ENCODE measurements around the gene RCCD1. TPM values are rescaled to one million over a fixed set of nuclear protein-coding genes. Genes with fewer than 3 reads are reported as not detected.

Gene RCCD1
- total and polyA plus RNA-seq, 5 experiments from 2014 or later: 2.2 to 15.8 (median 4.7) TPM

GRCh38 chr15:90982135-90982534 is 27.5 kb downstream of the RCCD1 start:
- Mint-ChIP-seq H3K9me3 (no peaks in the 10 kb centered on the region), H3K36me3 (peaks cover 0 to 6% (median 0%) of the 10 kb centered on the region in 3 donors), H3K4me1 (peaks cover 0 to 11% (median 0%) of the 10 kb centered on the region in 4 donors), H3K4me3 (no peak overlapping the region), H3K27me3 (no peaks in the 10 kb centered on the region), H3K27ac (no peak overlapping the region)
- no peak for ATAC-seq
- POLR2A ChIA-PET: no interaction called here
- DNase-seq: no peak

DNA sequence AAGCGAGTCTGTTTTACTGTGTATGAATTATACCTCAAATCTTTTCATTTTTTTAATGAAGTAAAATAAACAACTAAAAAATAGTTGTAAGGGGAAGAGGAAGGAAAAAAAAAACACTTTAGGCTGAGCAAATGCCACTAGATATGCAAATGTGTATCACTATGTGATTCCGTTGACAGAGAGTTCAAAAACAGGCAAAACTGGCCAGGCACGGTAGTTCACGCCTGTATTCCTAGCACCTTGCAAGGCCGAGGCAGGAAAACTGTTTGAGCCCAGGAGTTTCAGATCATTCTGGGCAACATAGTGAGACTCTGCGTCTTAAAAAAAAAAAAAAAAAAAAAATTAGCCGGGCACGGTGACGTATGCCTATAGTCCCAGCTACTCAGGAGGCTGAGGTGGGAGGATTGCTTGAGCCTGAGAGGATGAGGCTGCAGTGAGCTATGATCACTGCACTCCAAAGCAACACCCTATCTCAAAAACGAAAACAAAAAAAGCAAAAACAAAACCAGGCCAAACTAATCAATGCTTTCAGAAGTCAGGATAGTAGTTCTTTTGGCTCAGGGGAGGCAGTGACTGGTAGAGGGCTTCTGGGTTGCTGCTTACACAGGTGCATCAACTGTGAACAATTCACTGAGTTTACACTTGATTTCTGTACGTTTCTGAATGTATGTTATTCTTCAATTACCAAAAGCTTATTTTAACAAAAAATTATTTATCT is 32.3 kb downstream of the RCCD1 start:
- H3K4me3 Mint-ChIP-seq: no peak overlapping the region
- POLR2A ChIA-PET: no interaction called here
- no peak overlapping the region for H3K27ac Mint-ChIP-seq
- H3K36me3 Mint-ChIP-seq: peaks cover 0 to 1% (median 0%) of the 10 kb centered on the region in 3 donors
- H3K9me3 Mint-ChIP-seq: no peaks in the 10 kb centered on the region
- DNase-seq (no peak), ATAC-seq (no peak)
- H3K27me3 Mint-ChIP-seq: no peaks in the 10 kb centered on the region
- peaks cover 0 to 17% (median 0%) of the 10 kb centered on the region in 4 donors for H3K4me1 Mint-ChIP-seq

GRCh38 chr15:90987561-90988141 is 33.0 kb downstream of the RCCD1 start:
- Mint-ChIP-seq H3K9me3 (no peaks in the 10 kb centered on the region), H3K4me3 (no peak overlapping the region), H3K4me1 (peaks cover 0 to 12% (median 0%) of the 10 kb centered on the region in 4 donors), H3K27ac (peak overlapping the region in 1 of 10 donors; percentile 1), H3K27me3 (no peaks in the 10 kb centered on the region), H3K36me3 (no peaks in the 10 kb centered on the region)
- POLR2A ChIA-PET: interaction anchor here (0.6 kb wide), 1 partner anchor 44 kb away, joined by 8 read pairs; no protein-coding TSS in a partner anchor
- DNase-seq (no peak), ATAC-seq (no peak)

DNA sequence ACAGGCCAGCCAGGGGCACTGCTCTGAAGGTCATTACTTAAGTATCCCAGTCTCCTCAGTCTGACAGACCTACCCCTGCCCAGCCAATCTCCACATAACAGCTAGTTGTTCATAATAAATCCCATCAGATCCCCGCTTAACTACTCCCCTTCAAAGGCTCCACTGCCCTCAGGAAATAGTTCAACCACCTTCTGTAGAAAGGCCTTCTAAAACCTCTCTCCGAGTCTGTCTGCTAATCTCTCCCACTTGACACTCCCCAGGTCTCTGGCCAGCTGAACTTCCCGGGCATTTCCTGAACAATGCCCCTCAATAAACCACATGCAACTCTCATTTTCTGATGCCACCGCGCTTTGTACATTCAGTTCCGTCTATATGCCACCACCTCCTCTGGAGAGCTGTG is 33.6 kb downstream of the RCCD1 start:
- Mint-ChIP-seq H3K27ac (peak overlapping the region in 3 of 10 donors; percentile 2 to 21 (median 7)), H3K4me1 (peaks cover 0 to 16% (median 2%) of the 10 kb centered on the region in 4 donors), H3K27me3 (no peaks in the 10 kb centered on the region), H3K4me3 (peak overlapping the region in 2 of 10 donors; percentile 8 to 17), H3K9me3 (no peaks in the 10 kb centered on the region), H3K36me3 (no peaks in the 10 kb centered on the region)
- DNase-seq (no peak), ATAC-seq (no peak)
- POLR2A ChIA-PET: interaction anchor here (0.6 kb wide), 1 partner anchor 44 kb away, joined by 8 read pairs; no protein-coding TSS in a partner anchor

DNA sequence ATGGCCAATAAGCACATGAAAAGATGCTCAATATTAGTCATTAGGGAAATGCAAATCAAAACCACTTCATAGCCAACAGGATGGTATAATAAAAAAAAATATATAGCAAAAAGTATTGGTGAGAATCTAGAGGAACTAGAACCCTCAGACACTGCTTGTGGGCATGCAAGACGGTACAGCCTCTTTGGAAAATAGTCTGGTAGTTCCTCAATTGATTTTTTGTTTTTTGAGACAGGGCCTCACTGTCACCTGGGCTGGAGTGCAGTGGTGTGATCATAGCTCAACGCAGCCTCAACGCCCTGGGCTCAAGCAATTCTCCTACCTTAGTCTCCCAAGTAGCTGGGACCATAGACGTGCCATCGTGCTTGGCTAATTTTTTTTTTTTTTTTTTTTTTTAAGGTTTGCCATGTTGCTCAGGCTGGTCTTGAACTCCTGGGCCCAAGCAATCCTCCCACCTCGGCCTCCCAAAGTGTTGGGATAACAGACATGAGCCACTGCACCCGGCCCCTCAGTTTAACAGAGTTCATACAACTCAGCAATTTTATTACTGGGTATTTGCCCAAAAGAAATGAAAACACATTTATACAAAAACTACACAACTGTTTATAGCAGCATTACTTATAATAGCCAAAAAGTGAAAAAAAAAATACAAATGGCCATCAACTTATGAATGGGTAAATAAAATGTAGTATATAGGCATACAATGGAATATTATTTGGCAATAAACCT is 34.5 kb downstream of the RCCD1 start:
- DNase-seq (no peak), ATAC-seq (no peak)
- Mint-ChIP-seq H3K27ac (no peak overlapping the region), H3K27me3 (no peaks in the 10 kb centered on the region), H3K9me3 (no peaks in the 10 kb centered on the region), H3K4me1 (peaks cover under 1 to 21% (median 5%) of the 10 kb centered on the region in 4 donors), H3K4me3 (no peak overlapping the region), H3K36me3 (no peaks in the 10 kb centered on the region)
- POLR2A ChIA-PET: no interaction called here

GRCh38 chr15:90990446-90990845 is 35.8 kb downstream of the RCCD1 start:
- no peak for ATAC-seq
- H3K9me3 Mint-ChIP-seq: no peaks in the 10 kb centered on the region
- H3K4me3 Mint-ChIP-seq: no peak overlapping the region
- no peak for DNase-seq
- no peaks in the 10 kb centered on the region for H3K27me3 Mint-ChIP-seq
- no peak overlapping the region for H3K27ac Mint-ChIP-seq
- peaks cover 0 to 2% (median 0%) of the 10 kb centered on the region in 3 donors for H3K36me3 Mint-ChIP-seq
- peaks cover 3 to 30% (median 14%) of the 10 kb centered on the region in 4 donors for H3K4me1 Mint-ChIP-seq
- POLR2A ChIA-PET: no interaction called here

- Mint-ChIP-seq H3K4me3 (peak overlapping the region in 1 of 10 donors; percentile 11), H3K9me3 (no peaks in the 10 kb centered on the region), H3K36me3 (peaks cover 0 to 2% (median 0%) of the 10 kb centered on the region in 3 donors), H3K27me3 (no peaks in the 10 kb centered on the region), H3K4me1 (peaks cover 3 to 32% (median 17%) of the 10 kb centered on the region in 4 donors), H3K27ac (peak overlapping the region in 1 of 10 donors; percentile 22)
- POLR2A ChIA-PET: no interaction called here
- ATAC-seq (no peak), DNase-seq (no peak)
Observed at GRCh38 chr15:90991587-90992285, 37.1 kb downstream of the RCCD1 start.

DNA sequence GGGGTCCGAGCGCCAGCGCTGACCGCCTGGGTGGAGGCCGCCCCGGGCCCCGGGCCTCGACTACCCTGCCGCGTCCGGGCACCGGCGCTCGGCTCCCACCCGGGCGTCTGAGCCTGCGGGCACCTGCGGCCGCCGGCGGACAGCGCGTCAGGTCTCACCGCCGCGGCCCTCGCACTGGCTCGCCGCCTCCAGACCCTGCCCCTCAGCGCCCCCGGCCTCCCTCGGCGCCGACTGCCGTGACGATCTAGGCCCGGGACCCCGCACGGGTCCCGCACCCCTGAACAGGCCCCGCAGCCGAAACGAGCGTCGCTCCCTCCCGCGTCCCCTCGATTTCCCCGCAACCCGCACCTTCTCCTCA is 39.4 kb downstream of the RCCD1 start:
- ATAC-seq: peak; percentile 17 to 21
- POLR2A ChIA-PET: interaction anchor here (1.4 kb wide), 1 partner anchor 28 kb away, joined by 3 read pairs; the partner anchor contains the start of gene VPS33B

GRCh38 chr15:90994417-90995311 is 40.0 kb downstream of the RCCD1 start, which contains the start of gene PRC1:
Gene PRC1 (minus strand): TSS chr15:90994535. CDS start chr15:90994417, 118 bp downstream.
- ATAC-seq (peak; percentile 94 to 96), DNase-seq (peak; percentile 95 to 98 (median 96))
- Mint-ChIP-seq H3K36me3 (peaks cover 0 to 23% (median 4%) of the 10 kb centered on the region in 3 donors), H3K4me1 (peaks cover 3 to 20% (median 17%) of the 10 kb centered on the region in 4 donors), H3K4me3 (peak within 1 kb of the TSS; percentile 97 to 99 (median 98)), H3K27ac (peak within 1 kb of the TSS; percentile 93 to 99 (median 97)), H3K9me3 (no peaks in the 10 kb centered on the region), H3K27me3 (no peaks in the 10 kb centered on the region)
- POLR2A ChIA-PET: interaction anchor here (0.8 to 1.4 kb wide), 2 partner anchors 12 to 28 kb away, joined by 3 read pairs; partner anchors contain the start of gene VPS33B

More for the DNA sequence above, 39.4 kb downstream of the RCCD1 start:
- Mint-ChIP-seq H3K4me1 (peaks cover 3 to 20% (median 17%) of the 10 kb centered on the region in 4 donors), H3K27ac (peak overlapping the region; percentile 91 to 99 (median 97)), H3K36me3 (peaks cover 0 to 17% (median 4%) of the 10 kb centered on the region in 3 donors), H3K9me3 (no peaks in the 10 kb centered on the region), H3K27me3 (no peaks in the 10 kb centered on the region), H3K4me3 (peak overlapping the region; percentile 97 to 99 (median 98))
- peak in 3 of 10 donors; percentile 9 to 16 (median 15) for DNase-seq

- Mint-ChIP-seq H3K9me3 (no peaks in the 10 kb centered on the region), H3K4me1 (peaks cover 3 to 16% (median 12%) of the 10 kb centered on the region in 4 donors), H3K27ac (peak overlapping the region in 2 of 10 donors; percentile 15 to 60), H3K4me3 (no peak overlapping the region), H3K27me3 (no peaks in the 10 kb centered on the region), H3K36me3 (peaks cover 0 to 61% (median 11%) of the 10 kb centered on the region in 3 donors)
- POLR2A ChIA-PET: no interaction called here
- ATAC-seq (no peak), DNase-seq (no peak)
Observed at GRCh38 chr15:90998737-90999136, 44.1 kb downstream of the RCCD1 start.

DNA sequence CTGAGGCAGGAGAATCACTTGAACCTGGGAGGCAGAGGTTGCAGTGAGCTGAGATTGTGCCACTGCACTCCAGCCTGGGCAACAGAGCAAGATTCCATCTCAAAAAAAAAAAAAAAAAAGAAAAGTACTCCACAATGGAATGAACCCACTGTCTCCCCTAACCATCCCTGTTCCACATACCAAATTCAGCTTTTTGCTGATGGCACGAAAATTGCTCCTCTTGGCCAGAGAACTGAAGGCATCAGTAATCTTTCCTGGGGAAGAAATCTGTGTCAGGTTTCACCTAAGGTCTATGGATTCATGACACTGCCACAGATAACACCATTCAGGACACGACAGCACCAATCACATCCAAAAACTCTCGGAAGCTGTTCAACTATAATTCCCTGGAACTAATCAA is 46.5 kb downstream of the RCCD1 start:
- Mint-ChIP-seq H3K27me3 (no peaks in the 10 kb centered on the region), H3K36me3 (peaks cover 0 to 83% (median 12%) of the 10 kb centered on the region in 3 donors), H3K9me3 (no peaks in the 10 kb centered on the region), H3K4me3 (no peak overlapping the region), H3K27ac (no peak overlapping the region), H3K4me1 (no peaks in the 10 kb centered on the region)
- DNase-seq (no peak), ATAC-seq (no peak)
- POLR2A ChIA-PET: interaction anchor here (0.7 kb wide), 1 partner anchor 45 kb away, joined by 6 read pairs; no protein-coding TSS in a partner anchor
